HL-60 (cell line): ENCODE measurements around the gene KDF1.

ENCODE experiments used
- DNase-seq, 2 experiments: peaks; one replicate each; pipeline ENCODE4 v3.0.0-alpha.2; 2010 to 2020; ENCODE audit warnings: low read depth in 1 of 2, low spot score in 1 of 2
- H3K27ac ChIP-seq: fragments of 250-450 bp; sonication (Bioruptor Pico); replicated peaks from 2 replicates; pipeline ENCODE4 v1.5.1; 2020; ENCODE audit warnings: mild to moderate bottlenecking, moderate library complexity
- H3K27me3 ChIP-seq: fragments of 250-450 bp; sonication (Bioruptor Pico); 2 replicates; pipeline ENCODE4 v1.5.1; 2021; ENCODE audit warnings: mild to moderate bottlenecking, moderate library complexity; ENCODE audit not compliant: insufficient read depth, poor library complexity, severe bottlenecking
- H3K4me3 ChIP-seq: replicated peaks from 2 replicates; pipeline ENCODE4 v1.5.1; 2011; ENCODE audit warnings: mild to moderate bottlenecking, control low read depth, low read length; ENCODE audit not compliant: insufficient read depth
- CTCF ChIP-seq: IDR thresholded peaks from one replicate; pipeline ENCODE4 v1.5.1; 2011; ENCODE audit warnings: low read length, control low read depth, inconsistent platforms; ENCODE audit not compliant: insufficient read depth
- GABPA ChIP-seq: IDR thresholded peaks from 2 replicates; pipeline ENCODE4 v1.6.1; 2012; ENCODE audit warnings: low read depth
- POLR2AphosphoS5 ChIP-seq: IDR thresholded peaks from 2 replicates; pipeline ENCODE4 v1.6.1; 2012; ENCODE audit warnings: low read depth
- REST ChIP-seq: IDR thresholded peaks from 2 replicates; pipeline ENCODE4 v1.6.1; 2012; ENCODE audit warnings: low read depth; ENCODE audit not compliant: insufficient replicate concordance
- SPI1 ChIP-seq: IDR thresholded peaks from 2 replicates; pipeline ENCODE4 v1.6.1; 2012; ENCODE audit warnings: low read depth, mild to moderate bottlenecking, borderline replicate concordance

Gene KDF1

GRCh38 chr1:27006683-27007082 lies 46.4 kb upstream of the KDF1 start:
- H3K4me3 ChIP-seq = no peak overlapping the region
- DNase-seq = no peak
- TF ChIP-seq SPI1 (no peak), REST (no peak), GABPA (no peak), POLR2AphosphoS5 (no peak), CTCF (no peak)
- no peak overlapping the region for H3K27ac ChIP-seq
- H3K27me3 ChIP-seq = no peaks in the 10 kb centered on the region

GRCh38 chr1:27005648-27006496 lies 45.6 kb upstream of the KDF1 start:
- Histone ChIP-seq H3K27me3 (no peaks in the 10 kb centered on the region), H3K4me3 (no peak overlapping the region), H3K27ac (no peak overlapping the region)
- no peak for DNase-seq
- TF ChIP-seq REST = no peak
- TF ChIP-seq GABPA = no peak

GRCh38 chr1:27005166-27005530 lies 44.9 kb upstream of the KDF1 start:
- no peak for DNase-seq
- TF ChIP-seq REST (no peak), POLR2AphosphoS5 (no peak), GABPA (no peak), CTCF (no peak), SPI1 (no peak)
- Histone ChIP-seq H3K27me3 (no peaks in the 10 kb centered on the region), H3K4me3 (no peak overlapping the region), H3K27ac (no peak overlapping the region)
